Measurements from ENCODE around the gene ATOX1.

Gene ATOX1

GRCh38 chr5:151758430-151759241 is at the start of gene ATOX1:
Gene ATOX1, minus strand, starts transcription at chr5:151758631. Its CDS starts 80 bp downstream, at chr5:151758551.
- peak within 1 kb of the TSS; percentile 81 for H3K4me3 ChIP-seq (ENCODE audit: low read length)
- WGBS (ENCODE audit: insufficient coverage, insufficient read length), result no CpG with 5 or more reads among the region's 61 CpGs
- peaks cover 5% of the 10 kb centered on the region; the same call in 1 of the 2 replicates for H3K4me1 ChIP-seq (ENCODE audit: control insufficient read depth, insufficient read depth, low read length)

GRCh38 chr5:151805414-151806223 is 47.2 kb upstream of the ATOX1 start:
- DNase-seq (ENCODE audit: low read depth, low spot score), result no peak
- Histone ChIP-seq H3K36me3 (ENCODE audit: control insufficient read depth, insufficient read depth, low read length) (peaks cover 18% of the 10 kb centered on the region; the same call in 1 of the 2 replicates), H3K4me3 (ENCODE audit: low read length) (no peak overlapping the region), H3K4me1 (ENCODE audit: control insufficient read depth, insufficient read depth, low read length) (no peaks in the 10 kb centered on the region), H3K27me3 (ENCODE audit: control insufficient read depth, insufficient read depth, low read length) (no peaks in the 10 kb centered on the region), H3K9me3 (ENCODE audit: control insufficient read depth, insufficient read depth, low read length) (no peaks in the 10 kb centered on the region), H3K27ac (ENCODE audit: low read length) (no peak overlapping the region)
- no CpG with 5 or more reads among the region's 3 CpGs for WGBS (ENCODE audit: insufficient coverage, insufficient read length)

More at GRCh38 chr5:151758430-151759241, at the start of gene ATOX1:
- no peaks in the 10 kb centered on the region; the same call in 1 of the 2 replicates for H3K27me3 ChIP-seq (ENCODE audit: control insufficient read depth, insufficient read depth, low read length)
- DNase-seq (ENCODE audit: low read depth, low spot score), result no peak
- no peak within 1 kb of the TSS for H3K27ac ChIP-seq (ENCODE audit: low read length)
- no peaks in the 10 kb centered on the region for H3K36me3 ChIP-seq (ENCODE audit: control insufficient read depth, insufficient read depth, low read length)
- H3K9me3 ChIP-seq (ENCODE audit: control insufficient read depth, insufficient read depth, low read length), result no peaks in the 10 kb centered on the region; the same call in 1 of the 2 replicates

GRCh38 chr5:151800532-151800931 is 42.1 kb upstream of the ATOX1 start:
- no peaks in the 10 kb centered on the region for H3K9me3 ChIP-seq (ENCODE audit: control insufficient read depth, insufficient read depth, low read length)
- WGBS (ENCODE audit: insufficient coverage, insufficient read length), result no CpG with 5 or more reads among the region's 2 CpGs
- DNase-seq (ENCODE audit: low read depth, low spot score), result no peak
- H3K27ac ChIP-seq (ENCODE audit: low read length), result no peak overlapping the region
- H3K36me3 ChIP-seq (ENCODE audit: control insufficient read depth, insufficient read depth, low read length), result peaks cover 34% of the 10 kb centered on the region; the same call in 1 of the 2 replicates
- H3K4me1 ChIP-seq (ENCODE audit: control insufficient read depth, insufficient read depth, low read length), result no peaks in the 10 kb centered on the region
- no peaks in the 10 kb centered on the region for H3K27me3 ChIP-seq (ENCODE audit: control insufficient read depth, insufficient read depth, low read length)
- no peak overlapping the region for H3K4me3 ChIP-seq (ENCODE audit: low read length)

- Histone ChIP-seq H3K36me3 (ENCODE audit: control insufficient read depth, insufficient read depth, low read length) (peaks cover 34% of the 10 kb centered on the region; the same call in 1 of the 2 replicates), H3K4me1 (ENCODE audit: control insufficient read depth, insufficient read depth, low read length) (no peaks in the 10 kb centered on the region), H3K27ac (ENCODE audit: low read length) (no peak overlapping the region), H3K27me3 (ENCODE audit: control insufficient read depth, insufficient read depth, low read length) (no peaks in the 10 kb centered on the region), H3K9me3 (ENCODE audit: control insufficient read depth, insufficient read depth, low read length) (no peaks in the 10 kb centered on the region), H3K4me3 (ENCODE audit: low read length) (no peak overlapping the region)
- 100% methylated on average over 1 of the region's 3 CpGs for WGBS (ENCODE audit: insufficient coverage, insufficient read length)
- no peak for DNase-seq (ENCODE audit: low read depth, low spot score)
Measured at GRCh38 chr5:151799407-151799806, 41.0 kb upstream of the ATOX1 start.

- H3K4me1 ChIP-seq (ENCODE audit: control insufficient read depth, insufficient read depth, low read length), result no peaks in the 10 kb centered on the region
- no peaks in the 10 kb centered on the region for H3K9me3 ChIP-seq (ENCODE audit: control insufficient read depth, insufficient read depth, low read length)
- no peaks in the 10 kb centered on the region for H3K27me3 ChIP-seq (ENCODE audit: control insufficient read depth, insufficient read depth, low read length)
- WGBS (ENCODE audit: insufficient coverage, insufficient read length), result no CpG with 5 or more reads among the region's 3 CpGs
- H3K36me3 ChIP-seq (ENCODE audit: control insufficient read depth, insufficient read depth, low read length), result peaks cover 32% of the 10 kb centered on the region; the same call in 1 of the 2 replicates
- H3K4me3 ChIP-seq (ENCODE audit: low read length), result no peak overlapping the region
- DNase-seq (ENCODE audit: low read depth, low spot score), result no peak
- no peak overlapping the region for H3K27ac ChIP-seq (ENCODE audit: low read length)
Measured at GRCh38 chr5:151798674-151799073, 40.2 kb upstream of the ATOX1 start.

- no peaks in the 10 kb centered on the region for H3K9me3 ChIP-seq (ENCODE audit: control insufficient read depth, insufficient read depth, low read length)
- no peaks in the 10 kb centered on the region for H3K27me3 ChIP-seq (ENCODE audit: control insufficient read depth, insufficient read depth, low read length)
- H3K4me3 ChIP-seq (ENCODE audit: low read length), result no peak overlapping the region
- DNase-seq (ENCODE audit: low read depth, low spot score), result no peak
- WGBS (ENCODE audit: insufficient coverage, insufficient read length), result no CpG with 5 or more reads among the region's 1 CpG
- H3K4me1 ChIP-seq (ENCODE audit: control insufficient read depth, insufficient read depth, low read length), result no peaks in the 10 kb centered on the region
- H3K27ac ChIP-seq (ENCODE audit: low read length), result no peak overlapping the region
- H3K36me3 ChIP-seq (ENCODE audit: control insufficient read depth, insufficient read depth, low read length), result peaks cover 29% of the 10 kb centered on the region; the same call in 1 of the 2 replicates
Measured at GRCh38 chr5:151795426-151795825, 37.0 kb upstream of the ATOX1 start.

- Histone ChIP-seq H3K9me3 (ENCODE audit: control insufficient read depth, insufficient read depth, low read length) (no peaks in the 10 kb centered on the region), H3K4me1 (ENCODE audit: control insufficient read depth, insufficient read depth, low read length) (no peaks in the 10 kb centered on the region), H3K36me3 (ENCODE audit: control insufficient read depth, insufficient read depth, low read length) (peaks cover 22% of the 10 kb centered on the region; the same call in 1 of the 2 replicates), H3K27ac (ENCODE audit: low read length) (no peak overlapping the region), H3K4me3 (ENCODE audit: low read length) (no peak overlapping the region), H3K27me3 (ENCODE audit: control insufficient read depth, insufficient read depth, low read length) (no peaks in the 10 kb centered on the region)
- no CpG with 5 or more reads among the region's 3 CpGs for WGBS (ENCODE audit: insufficient coverage, insufficient read length)
- no peak for DNase-seq (ENCODE audit: low read depth, low spot score)
Measured at GRCh38 chr5:151793358-151793757, 34.9 kb upstream of the ATOX1 start.

- WGBS (ENCODE audit: insufficient coverage, insufficient read length), result no CpG with 5 or more reads among the region's 6 CpGs
- peaks cover 13% of the 10 kb centered on the region; the same call in 1 of the 2 replicates for H3K36me3 ChIP-seq (ENCODE audit: control insufficient read depth, insufficient read depth, low read length)
- no peak overlapping the region for H3K4me3 ChIP-seq (ENCODE audit: low read length)
- no peaks in the 10 kb centered on the region for H3K9me3 ChIP-seq (ENCODE audit: control insufficient read depth, insufficient read depth, low read length)
- H3K27ac ChIP-seq (ENCODE audit: low read length), result no peak overlapping the region
- no peaks in the 10 kb centered on the region for H3K27me3 ChIP-seq (ENCODE audit: control insufficient read depth, insufficient read depth, low read length)
- DNase-seq (ENCODE audit: low read depth, low spot score), result no peak
- H3K4me1 ChIP-seq (ENCODE audit: control insufficient read depth, insufficient read depth, low read length), result no peaks in the 10 kb centered on the region
Measured at GRCh38 chr5:151787817-151788216, 29.4 kb upstream of the ATOX1 start.

- Histone ChIP-seq H3K4me3 (ENCODE audit: low read length) (no peak overlapping the region), H3K36me3 (ENCODE audit: control insufficient read depth, insufficient read depth, low read length) (peaks cover 9% of the 10 kb centered on the region; the same call in 1 of the 2 replicates), H3K27ac (ENCODE audit: low read length) (no peak overlapping the region), H3K4me1 (ENCODE audit: control insufficient read depth, insufficient read depth, low read length) (no peaks in the 10 kb centered on the region), H3K9me3 (ENCODE audit: control insufficient read depth, insufficient read depth, low read length) (no peaks in the 10 kb centered on the region), H3K27me3 (ENCODE audit: control insufficient read depth, insufficient read depth, low read length) (no peaks in the 10 kb centered on the region)
- no CpG with 5 or more reads among the region's 4 CpGs for WGBS (ENCODE audit: insufficient coverage, insufficient read length)
- no peak for DNase-seq (ENCODE audit: low read depth, low spot score)
Measured at GRCh38 chr5:151786468-151786867, 28.0 kb upstream of the ATOX1 start.

GRCh38 chr5:151784141-151784540 is 25.7 kb upstream of the ATOX1 start:
- Histone ChIP-seq H3K36me3 (ENCODE audit: control insufficient read depth, insufficient read depth, low read length) (peaks cover 3% of the 10 kb centered on the region; the same call in 1 of the 2 replicates), H3K9me3 (ENCODE audit: control insufficient read depth, insufficient read depth, low read length) (no peaks in the 10 kb centered on the region), H3K27me3 (ENCODE audit: control insufficient read depth, insufficient read depth, low read length) (no peaks in the 10 kb centered on the region), H3K27ac (ENCODE audit: low read length) (no peak overlapping the region), H3K4me1 (ENCODE audit: control insufficient read depth, insufficient read depth, low read length) (no peaks in the 10 kb centered on the region), H3K4me3 (ENCODE audit: low read length) (no peak overlapping the region)
- DNase-seq (ENCODE audit: low read depth, low spot score), result no peak
- WGBS (ENCODE audit: insufficient coverage, insufficient read length), result no CpG with 5 or more reads among the region's 3 CpGs

Data from iPS DF 6.9 (cell line).